HFF-Myc (cell line): Measurements from ENCODE around the gene MCF2L2.

ENCODE experiments used
- DNase-seq: peaks from one replicate; pipeline ENCODE4 v3.0.0-alpha.2; 2011; ENCODE audit warnings: low read depth; ENCODE audit errors: extremely low read depth
- H3K4me3 ChIP-seq: replicated peaks from 2 replicates; pipeline ENCODE4 v1.5.1; 2011; ENCODE audit warnings: low read depth, mild to moderate bottlenecking, control low read depth, low read length
- TF ChIP-seq, protein P1 (sequence below): IDR thresholded peaks from 2 replicates; pipeline ENCODE4 v1.5.1; 2012; ENCODE audit warnings: mild to moderate bottlenecking, low read depth, low read length, control low read depth; ENCODE audit errors: missing control alignments

Gene MCF2L2

GRCh38 chr3:183330881-183331280, 97.5 kb downstream of the MCF2L2 start:
- no peak overlapping the region for H3K4me3 ChIP-seq
- DNase-seq = no peak
- TF ChIP-seq, protein P1, sequence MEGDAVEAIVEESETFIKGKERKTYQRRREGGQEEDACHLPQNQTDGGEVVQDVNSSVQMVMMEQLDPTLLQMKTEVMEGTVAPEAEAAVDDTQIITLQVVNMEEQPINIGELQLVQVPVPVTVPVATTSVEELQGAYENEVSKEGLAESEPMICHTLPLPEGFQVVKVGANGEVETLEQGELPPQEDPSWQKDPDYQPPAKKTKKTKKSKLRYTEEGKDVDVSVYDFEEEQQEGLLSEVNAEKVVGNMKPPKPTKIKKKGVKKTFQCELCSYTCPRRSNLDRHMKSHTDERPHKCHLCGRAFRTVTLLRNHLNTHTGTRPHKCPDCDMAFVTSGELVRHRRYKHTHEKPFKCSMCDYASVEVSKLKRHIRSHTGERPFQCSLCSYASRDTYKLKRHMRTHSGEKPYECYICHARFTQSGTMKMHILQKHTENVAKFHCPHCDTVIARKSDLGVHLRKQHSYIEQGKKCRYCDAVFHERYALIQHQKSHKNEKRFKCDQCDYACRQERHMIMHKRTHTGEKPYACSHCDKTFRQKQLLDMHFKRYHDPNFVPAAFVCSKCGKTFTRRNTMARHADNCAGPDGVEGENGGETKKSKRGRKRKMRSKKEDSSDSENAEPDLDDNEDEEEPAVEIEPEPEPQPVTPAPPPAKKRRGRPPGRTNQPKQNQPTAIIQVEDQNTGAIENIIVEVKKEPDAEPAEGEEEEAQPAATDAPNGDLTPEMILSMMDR = no peak

- no peak overlapping the region for H3K4me3 ChIP-seq
- no peak for DNase-seq
Measured at GRCh38 chr3:183329543-183329942, 98.9 kb downstream of the MCF2L2 start.

DNA sequence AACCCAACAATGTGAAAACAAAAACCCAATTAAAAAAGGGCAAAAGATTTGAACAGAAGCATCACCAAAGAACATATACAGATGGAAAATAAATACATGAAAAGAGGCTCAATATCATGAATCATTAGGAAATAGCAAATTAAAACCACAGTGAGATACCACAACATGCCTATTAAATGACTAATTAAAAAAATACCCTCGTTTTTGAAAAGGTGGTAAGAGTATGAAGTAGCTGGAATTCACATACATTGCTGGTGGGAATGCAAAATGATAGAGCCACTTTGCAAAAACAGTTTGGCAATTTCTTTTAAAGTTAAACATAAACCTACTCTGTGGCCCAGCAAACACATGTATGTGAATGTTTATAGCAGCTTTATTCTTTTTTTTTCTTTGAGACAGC, 99.6 kb downstream of the MCF2L2 start:
- TF ChIP-seq, protein P1 = no peak
- DNase-seq = no peak
- no peak overlapping the region for H3K4me3 ChIP-seq

More at GRCh38 chr3:183329543-183329942, 98.9 kb downstream of the MCF2L2 start:
- TF ChIP-seq, protein P1 = no peak

DNA sequence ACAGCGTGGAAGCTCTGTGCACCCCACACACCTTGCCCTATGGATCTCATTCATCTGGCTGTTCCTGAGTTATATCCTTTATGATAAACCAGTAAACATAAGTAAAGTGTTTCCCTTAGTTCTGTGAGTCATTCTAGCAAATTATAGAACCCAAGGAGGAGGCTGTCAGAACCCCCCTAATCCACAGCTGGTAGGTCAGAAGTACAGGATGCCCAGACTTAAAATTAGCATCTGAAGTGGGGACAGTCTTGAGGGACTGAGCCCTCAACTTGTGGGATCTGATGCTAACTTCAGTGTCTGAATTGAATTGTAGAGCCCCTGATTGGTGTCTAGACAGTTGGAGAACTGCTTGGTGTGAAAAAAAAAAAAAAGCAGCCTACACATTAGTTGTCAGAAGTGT, 100.3 kb downstream of the MCF2L2 start:
- TF ChIP-seq, protein P1 = no peak
- no peak overlapping the region for H3K4me3 ChIP-seq
- DNase-seq = no peak

GRCh38 chr3:183327343-183327742, 101.1 kb downstream of the MCF2L2 start:
- no peak for DNase-seq
- TF ChIP-seq, protein P1 = no peak
- no peak overlapping the region for H3K4me3 ChIP-seq

- H3K4me3 ChIP-seq = no peak overlapping the region
- no peak for DNase-seq
- TF ChIP-seq, protein P1 = no peak
Measured at GRCh38 chr3:183324083-183324482, 104.3 kb downstream of the MCF2L2 start.

DNA sequence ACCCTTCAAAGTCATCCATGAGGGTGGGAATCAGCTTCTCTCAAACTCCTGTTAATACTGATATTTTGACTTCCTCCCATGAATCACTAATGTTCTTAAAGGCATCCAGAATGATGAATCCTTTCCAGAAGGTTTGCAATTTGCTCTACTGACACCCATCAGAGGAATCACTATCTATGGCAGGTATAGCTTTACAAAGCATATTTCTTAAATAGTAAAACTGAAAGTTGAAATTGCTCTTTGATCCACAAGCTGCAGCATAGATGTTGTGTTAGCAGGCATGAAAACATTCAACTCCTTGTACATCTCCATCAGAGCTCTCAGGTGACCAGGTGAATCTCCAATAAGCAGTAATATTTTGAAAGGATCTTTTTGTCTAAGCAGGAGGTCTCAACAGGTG, 109.0 kb downstream of the MCF2L2 start:
- no peak overlapping the region for H3K4me3 ChIP-seq
- TF ChIP-seq, protein P1 = no peak
- DNase-seq = no peak
